GM12872 (cell line): Measurements from ENCODE around the gene SMDT1.

ENCODE experiments used
- TF ChIP-seq, protein P1 (sequence below): IDR thresholded peaks from 3 replicates; pipeline ENCODE4 v1.5.1; 2011; ENCODE audit warnings: low read depth, mild to moderate bottlenecking, low read length, moderate library complexity; ENCODE audit not compliant: insufficient read depth

Gene SMDT1

DNA sequence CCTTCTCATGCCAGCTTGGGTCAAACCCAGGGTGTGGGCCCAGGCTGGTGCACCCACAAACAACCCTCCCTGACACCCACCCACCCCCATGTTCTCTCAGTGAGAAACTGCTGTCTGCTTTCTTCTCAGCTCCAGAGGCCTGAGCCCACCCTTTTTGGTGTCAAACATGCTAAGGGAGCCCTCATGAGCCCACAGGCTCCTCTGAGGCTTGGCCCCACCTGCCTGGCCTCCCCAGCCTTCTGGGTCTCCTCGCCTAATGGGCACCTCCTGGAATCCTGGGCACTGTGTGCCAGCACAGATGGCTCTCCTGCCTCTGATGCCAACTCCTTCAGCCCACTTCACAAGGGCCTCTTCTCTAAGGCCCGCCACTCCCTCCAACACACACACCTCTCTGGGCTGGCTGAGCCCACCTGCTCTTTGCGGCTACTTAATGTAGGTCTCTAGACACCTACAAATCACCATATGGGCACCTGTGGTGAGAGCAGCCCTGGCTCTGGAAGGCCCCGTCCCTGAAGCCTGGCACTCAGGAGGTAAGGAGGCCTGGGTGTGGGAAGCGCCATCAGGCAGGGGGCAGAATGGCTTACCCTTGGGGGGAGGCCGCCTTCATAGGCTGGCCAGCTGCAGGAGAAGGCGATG is 13.3 kb upstream of the SMDT1 start:
- TF ChIP-seq, protein P1, sequence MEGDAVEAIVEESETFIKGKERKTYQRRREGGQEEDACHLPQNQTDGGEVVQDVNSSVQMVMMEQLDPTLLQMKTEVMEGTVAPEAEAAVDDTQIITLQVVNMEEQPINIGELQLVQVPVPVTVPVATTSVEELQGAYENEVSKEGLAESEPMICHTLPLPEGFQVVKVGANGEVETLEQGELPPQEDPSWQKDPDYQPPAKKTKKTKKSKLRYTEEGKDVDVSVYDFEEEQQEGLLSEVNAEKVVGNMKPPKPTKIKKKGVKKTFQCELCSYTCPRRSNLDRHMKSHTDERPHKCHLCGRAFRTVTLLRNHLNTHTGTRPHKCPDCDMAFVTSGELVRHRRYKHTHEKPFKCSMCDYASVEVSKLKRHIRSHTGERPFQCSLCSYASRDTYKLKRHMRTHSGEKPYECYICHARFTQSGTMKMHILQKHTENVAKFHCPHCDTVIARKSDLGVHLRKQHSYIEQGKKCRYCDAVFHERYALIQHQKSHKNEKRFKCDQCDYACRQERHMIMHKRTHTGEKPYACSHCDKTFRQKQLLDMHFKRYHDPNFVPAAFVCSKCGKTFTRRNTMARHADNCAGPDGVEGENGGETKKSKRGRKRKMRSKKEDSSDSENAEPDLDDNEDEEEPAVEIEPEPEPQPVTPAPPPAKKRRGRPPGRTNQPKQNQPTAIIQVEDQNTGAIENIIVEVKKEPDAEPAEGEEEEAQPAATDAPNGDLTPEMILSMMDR: no peak

DNA sequence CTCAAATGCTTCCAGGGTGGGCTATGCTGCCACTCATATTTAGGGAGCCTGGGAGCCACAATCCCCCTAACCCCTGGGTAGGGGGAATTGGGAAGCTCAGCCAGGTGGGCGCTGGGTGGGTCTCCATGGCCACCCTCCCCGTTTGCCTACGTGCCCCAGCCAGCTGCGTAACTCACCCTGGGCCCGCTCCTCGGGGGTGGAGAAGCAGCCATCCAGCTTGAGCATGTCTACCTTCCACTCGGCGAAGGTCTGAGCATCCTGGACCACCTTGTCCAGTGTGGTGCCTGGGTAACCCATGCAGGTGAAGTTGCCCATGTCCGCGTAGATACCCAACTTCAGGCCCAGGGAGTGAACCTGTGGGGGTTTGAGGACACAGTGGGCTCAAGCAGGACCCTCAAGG is 12.6 kb upstream of the SMDT1 start:
- TF ChIP-seq, protein P1: no peak

DNA sequence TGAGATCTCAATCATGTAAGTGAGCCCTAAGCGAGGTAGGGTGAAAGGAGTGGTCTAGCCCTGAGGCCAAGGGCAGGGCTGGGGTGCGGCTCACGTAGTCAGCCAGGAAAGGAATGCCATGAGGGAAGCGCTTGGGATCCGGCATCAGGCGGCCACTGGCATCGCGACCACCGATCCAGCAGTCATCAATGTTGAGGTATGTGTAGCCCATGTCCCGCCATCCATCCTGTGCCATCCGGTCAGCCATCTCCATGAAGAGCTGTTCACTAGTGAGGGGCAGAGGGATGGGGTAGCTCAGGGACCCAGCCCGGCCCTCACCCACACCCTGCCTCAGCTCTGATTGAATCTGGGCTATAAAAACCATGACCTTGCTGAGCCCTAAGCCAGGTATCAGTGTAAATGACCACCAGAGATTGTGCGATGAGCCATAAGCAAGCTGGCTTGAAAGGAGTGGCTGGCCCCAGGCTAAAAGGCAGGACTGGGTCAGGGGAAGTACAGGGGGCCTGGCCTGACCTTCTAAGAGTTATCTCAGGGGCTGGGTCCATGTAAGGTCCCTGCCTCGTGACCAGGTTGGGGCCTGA is 11.7 kb upstream of the SMDT1 start:
- TF ChIP-seq, protein P1: no peak

DNA sequence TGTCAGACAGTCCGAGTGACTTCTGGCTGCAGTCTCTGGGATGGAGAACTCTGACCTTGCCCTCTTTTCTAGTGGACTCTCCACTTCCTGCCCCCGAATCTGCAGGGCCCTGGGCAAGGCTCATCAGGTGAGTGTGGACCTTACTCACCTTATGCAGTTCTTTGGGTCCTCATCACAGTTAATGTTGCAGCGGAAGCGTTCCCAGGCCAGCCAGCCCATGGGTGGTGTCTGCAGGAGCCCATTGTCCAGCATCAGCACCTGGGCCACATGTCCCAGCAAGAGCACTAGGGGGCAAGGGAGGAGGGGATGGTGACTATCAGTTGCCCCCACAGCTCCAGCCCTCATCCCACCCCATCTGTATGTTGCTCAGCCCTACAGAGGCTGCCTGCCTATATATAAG is 11.2 kb upstream of the SMDT1 start:
- TF ChIP-seq, protein P1: no peak

DNA sequence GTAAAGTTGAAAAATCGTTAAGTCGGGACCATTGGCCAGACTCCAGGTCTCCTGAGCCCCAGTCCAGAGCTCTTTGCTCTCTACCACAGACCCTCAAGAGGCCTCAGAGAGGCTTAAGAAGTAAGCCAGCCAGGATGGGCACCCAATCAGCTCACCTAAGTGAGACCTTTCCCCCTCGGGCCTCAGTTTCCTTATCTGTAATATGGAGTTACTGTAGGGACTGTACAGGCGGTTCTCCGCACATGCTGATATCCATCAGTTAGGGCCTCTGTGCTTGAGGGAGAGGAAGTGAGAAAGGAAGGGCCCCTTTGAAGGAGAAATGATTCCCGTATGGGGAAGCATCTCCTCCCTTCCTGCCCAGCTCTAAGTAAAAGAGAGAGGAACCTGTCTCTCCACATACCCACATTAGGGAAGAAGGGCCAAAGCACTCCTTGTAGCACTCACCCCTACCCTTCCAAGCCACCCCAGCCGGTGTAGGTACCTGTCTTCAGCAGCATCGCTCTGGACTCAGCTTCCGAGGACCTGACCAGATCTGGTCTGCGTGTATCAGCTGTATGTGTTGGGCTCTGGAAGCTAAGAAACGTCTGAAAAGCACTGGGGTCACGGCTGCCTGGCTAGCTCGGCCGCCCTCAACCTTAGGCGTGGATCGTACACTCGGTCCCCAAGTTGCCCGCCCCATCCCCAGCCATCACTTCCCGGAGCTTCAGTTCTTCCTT is 9.5 kb upstream of the SMDT1 start:
- TF ChIP-seq, protein P1: no peak

DNA sequence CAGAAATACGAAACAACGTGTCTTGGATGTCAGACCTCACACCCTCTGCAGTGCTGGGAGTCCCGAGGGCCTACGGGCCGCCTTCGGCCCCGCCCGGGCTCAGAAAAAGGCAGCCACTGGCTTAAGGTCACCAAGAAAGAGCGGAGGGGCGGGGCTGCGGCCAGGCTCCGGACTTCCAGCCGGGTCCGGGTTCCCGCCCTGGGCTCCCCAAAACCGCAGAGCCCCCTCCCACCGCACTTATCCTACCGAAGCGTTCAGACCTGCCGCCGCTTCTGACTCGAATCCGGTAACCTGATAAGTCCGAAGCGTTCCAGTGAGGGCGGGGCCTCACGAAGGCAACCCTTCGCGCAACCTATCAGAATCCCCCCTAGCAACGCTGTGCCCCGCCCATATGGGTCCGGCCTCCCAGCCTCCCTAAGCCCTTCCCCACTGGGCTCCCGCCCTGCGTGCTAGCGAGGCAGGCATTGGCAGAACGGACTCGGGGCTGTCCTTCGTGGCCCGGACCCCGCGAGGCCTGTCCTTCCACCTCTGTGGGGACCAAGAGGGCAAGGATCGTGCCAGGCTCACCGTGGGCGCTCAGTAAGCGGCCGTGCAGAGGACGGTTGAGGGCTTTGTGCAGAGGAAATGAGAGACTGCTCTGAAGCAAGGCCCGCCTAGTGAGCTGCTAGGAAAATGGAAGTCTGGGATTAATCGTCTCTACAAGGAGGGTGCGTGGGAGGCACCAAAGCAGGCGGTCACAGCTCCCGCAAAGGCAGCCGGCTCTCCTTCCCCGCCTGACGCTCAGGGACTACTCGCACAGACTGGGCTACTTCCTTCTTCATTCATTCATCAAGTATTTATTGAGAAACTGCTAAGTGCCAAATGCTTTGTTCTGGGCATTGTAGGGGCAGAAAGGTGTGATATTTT is 8.7 kb upstream of the SMDT1 start, which contains the start of gene NAGA:
Gene NAGA, minus strand, starts transcription at position 296 of the 906 bp plus-strand sequence. CDS start 515 bp downstream, outside the sequence.
- TF ChIP-seq, protein P1: no peak
